H1 (cell line): ENCODE data around the gene CYBRD1. TPM values are rescaled to one million over a fixed set of nuclear protein-coding genes. Genes with fewer than 3 reads are reported as not detected.

Experiments
- CTCF ChIA-PET: fragments of 300-600 bp; sonication (Branson Sonifier 250); formaldehyde crosslinking; loops from one replicate; lab custom pipeline; 2021; ENCODE audit not compliant: partially characterized antibody; lab: Charles Lee
- POLR2A ChIA-PET: fragments of 300-600 bp; sonication (Branson Sonifier 250); formaldehyde crosslinking; loops from one replicate; lab custom pipeline; 2021; ENCODE audit warnings: inconsistent platforms; ENCODE audit not compliant: partially characterized antibody; lab: Charles Lee
- DNase-seq, 2 experiments: peaks; one replicate each; pipeline versions ENCODE4 v3.0.0 to v3.0.0-alpha.2; 2010 to 2022; ENCODE audit warnings: low spot score in 2 of 2, low read depth in 1 of 2, mixed read lengths in 1 of 2
- FAIRE-seq: peaks from 2 replicates; lab custom pipeline; 2011; peaks lifted over from hg19 to GRCh38; lab: Jason Lieb, UNC
- H2AFZ ChIP-seq: 2 replicates; pipeline ENCODE4 v1.8.1; 2012; ENCODE audit warnings: low read length, inconsistent platforms
- H2AK5ac ChIP-seq: 2 replicates; pipeline ENCODE4 v1.6.1; 2013; ENCODE audit warnings: low read depth, low read length
- H2BK120ac ChIP-seq: replicated peaks from 2 replicates; pipeline ENCODE3; 2013; ENCODE audit warnings: low read depth, low read length, inconsistent platforms
- H2BK12ac ChIP-seq: 2 replicates; pipeline ENCODE4 v1.6.1; 2013; ENCODE audit warnings: low read depth, low read length
- H2BK15ac ChIP-seq: 2 replicates; pipeline ENCODE4 v1.6.1; 2013; ENCODE audit warnings: low read length
- H2BK20ac ChIP-seq: 2 replicates; pipeline ENCODE4 v1.6.1; 2013; ENCODE audit warnings: low read length
- H2BK5ac ChIP-seq: 2 replicates; pipeline ENCODE4 v1.6.1; 2013; ENCODE audit warnings: low read depth, low read length
- H3K14ac ChIP-seq: 2 replicates; pipeline ENCODE4 v1.6.1; 2013; ENCODE audit warnings: inconsistent platforms; ENCODE audit not compliant: insufficient read length
- H3K18ac ChIP-seq: 2 replicates; pipeline ENCODE4 v1.6.1; 2013; ENCODE audit warnings: low read length; ENCODE audit errors: extremely low read depth
- H3K23ac ChIP-seq: 2 replicates; pipeline ENCODE4 v1.6.1; 2013; ENCODE audit warnings: inconsistent platforms; ENCODE audit not compliant: insufficient read length
- H3K23me2 ChIP-seq: 2 replicates; pipeline ENCODE4 v1.6.1; 2013; ENCODE audit warnings: low read depth, low read length
- H3K27ac ChIP-seq: 2 replicates; pipeline ENCODE4 v1.6.1; 2011; ENCODE audit warnings: low read depth, low read length, inconsistent platforms
- H3K27me3 ChIP-seq, 4 experiments: replicated peaks in 1 of 4; 1 replicate in 1 of 4; 2 replicates in 3 of 4; pipeline versions ENCODE4 v1.6.1 to v1.8.1; 2011 to 2013; ENCODE audit warnings: low read length in 3 of 4, mild to moderate bottlenecking in 3 of 4, inconsistent platforms in 2 of 4, mixed read lengths in 2 of 4, moderate library complexity in 1 of 4; ENCODE audit not compliant: control insufficient read depth in 3 of 4, insufficient read depth in 3 of 4; ENCODE audit errors: extremely low read depth in 1 of 4
- H3K36me3 ChIP-seq, 4 experiments: 2 replicates each; pipeline versions ENCODE4 v1.6.1 to v1.8.1; 2011 to 2013; ENCODE audit warnings: mild to moderate bottlenecking in 4 of 4, low read length in 3 of 4, moderate library complexity in 2 of 4, control low read depth in 1 of 4, inconsistent platforms in 1 of 4; ENCODE audit not compliant: insufficient read depth in 4 of 4, control insufficient read depth in 2 of 4
- H3K4ac ChIP-seq: replicated peaks from 2 replicates; pipeline ENCODE3; 2013; ENCODE audit warnings: low read length, low read depth, mixed read lengths, inconsistent platforms; ENCODE audit not compliant: insufficient read length
- H3K4me1 ChIP-seq, 4 experiments: replicated peaks in 1 of 4; 1 replicate in 1 of 4; 2 replicates in 3 of 4; pipeline versions ENCODE4 v1.6.1 to v1.8.1; 2011 to 2013; ENCODE audit warnings: low read length in 3 of 4, inconsistent platforms in 2 of 4, mixed read lengths in 1 of 4; ENCODE audit not compliant: insufficient read depth in 4 of 4, control insufficient read depth in 3 of 4
- H3K4me2 ChIP-seq, 2 experiments: 2 replicates each; pipeline versions ENCODE4 v1.6.1 to v1.8.1; 2011 to 2013; ENCODE audit warnings: low read depth in 2 of 2, low read length in 2 of 2, control low read depth in 1 of 2, inconsistent platforms in 1 of 2, mild to moderate bottlenecking in 1 of 2; ENCODE audit not compliant: insufficient read depth in 1 of 2
- H3K4me3 ChIP-seq, 4 experiments: fragments of 200-600, 300-600 bp in 1 of 4; sonication (generic), shearing (Covaris generic), sonication (Bioruptor Twin) in 1 of 4; 2 replicates each; pipeline versions ENCODE4 v1.5.1 to v1.8.1; 2011 to 2016; ENCODE audit warnings: low read length in 4 of 4, low read depth in 3 of 4, control low read depth in 2 of 4, inconsistent platforms in 2 of 4, mild to moderate bottlenecking in 2 of 4, mixed read lengths in 1 of 4, moderate library complexity in 1 of 4; ENCODE audit not compliant: insufficient read depth in 2 of 4; ENCODE audit errors: extremely low read depth in 1 of 4
- H3K56ac ChIP-seq: replicated peaks from 2 replicates; pipeline ENCODE3; 2013; ENCODE audit warnings: low read depth, mild to moderate bottlenecking, mixed read lengths, low read length, inconsistent platforms; ENCODE audit not compliant: insufficient read length
- H3K79me1 ChIP-seq: 2 replicates; pipeline ENCODE4 v1.6.1; 2013; ENCODE audit warnings: low read depth, low read length, control low read depth
- H3K79me2 ChIP-seq, 2 experiments: 2 replicates each; pipeline versions ENCODE4 v1.6.1 to v1.8.1; 2012 to 2013; ENCODE audit warnings: low read length in 2 of 2, mild to moderate bottlenecking in 2 of 2, inconsistent platforms in 1 of 2; ENCODE audit not compliant: insufficient read depth in 2 of 2, control insufficient read depth in 1 of 2
- H3K9ac ChIP-seq, 4 experiments: replicated peaks in 1 of 4; 1 replicate in 1 of 4; 2 replicates in 3 of 4; pipeline versions ENCODE4 v1.6.1 to v1.8.1; 2011 to 2013; ENCODE audit warnings: low read depth in 3 of 4, low read length in 3 of 4, control low read depth in 2 of 4, mild to moderate bottlenecking in 2 of 4, moderate library complexity in 2 of 4, inconsistent platforms in 1 of 4; ENCODE audit errors: extremely low read depth in 1 of 4
- H3K9me3 ChIP-seq, 2 experiments: 2 replicates each; pipeline versions ENCODE4 v1.6.1 to v1.8.1; 2012 to 2013; ENCODE audit warnings: mild to moderate bottlenecking in 2 of 2, moderate library complexity in 2 of 2, control low read depth in 1 of 2, inconsistent platforms in 1 of 2, low read depth in 1 of 2, low read length in 1 of 2, mixed read lengths in 1 of 2; ENCODE audit not compliant: insufficient read depth in 2 of 2
- H4K20me1 ChIP-seq, 2 experiments: replicated peaks in 1 of 2; 2 replicates each; pipeline versions ENCODE3 to v1.8.1; 2011 to 2013; ENCODE audit warnings: inconsistent platforms in 2 of 2, low read length in 2 of 2, mild to moderate bottlenecking in 1 of 2; ENCODE audit not compliant: insufficient read depth in 2 of 2, control insufficient read depth in 1 of 2
- H4K5ac ChIP-seq: 2 replicates; pipeline ENCODE4 v1.6.1; 2013; ENCODE audit warnings: low read length, low read depth, mixed read lengths, inconsistent platforms; ENCODE audit not compliant: insufficient read length
- H4K8ac ChIP-seq: 2 replicates; pipeline ENCODE4 v1.8.0; 2013; ENCODE audit warnings: mild to moderate bottlenecking, moderate library complexity, low read length, inconsistent platforms; ENCODE audit not compliant: insufficient read depth; ENCODE audit errors: extremely low read depth
- H4K91ac ChIP-seq: replicated peaks from 2 replicates; pipeline ENCODE3; 2013; ENCODE audit warnings: low read length, mixed read lengths, inconsistent platforms; ENCODE audit not compliant: insufficient read length
- CHD1 ChIP-seq: IDR thresholded peaks from 2 replicates; pipeline ENCODE4 v1.6.1; 2012; ENCODE audit warnings: low read depth, low read length, improper control_type of control experiment
- CTBP2 ChIP-seq: IDR thresholded peaks from 2 replicates; pipeline ENCODE4 v1.7.0; 2011; ENCODE audit warnings: borderline replicate concordance, mild to moderate bottlenecking, moderate library complexity, mixed read lengths, low read length; ENCODE audit not compliant: insufficient read depth, insufficient read length
- JUN ChIP-seq: IDR thresholded peaks from 2 replicates; pipeline ENCODE4 v1.6.1; 2011; ENCODE audit warnings: low read depth, mild to moderate bottlenecking, improper control_type of control experiment, low read length
- POLR2A ChIP-seq, 2 experiments: IDR thresholded peaks; 1 replicate in 1 of 2; 2 replicates in 1 of 2; pipeline ENCODE4 v1.6.1; 2011; ENCODE audit warnings: low read depth in 2 of 2, low read length in 2 of 2, mild to moderate bottlenecking in 2 of 2; ENCODE audit errors: control extremely low read depth in 1 of 2
- POU5F1 ChIP-seq: IDR thresholded peaks from 2 replicates; pipeline ENCODE4 v1.6.1; 2011; ENCODE audit warnings: low read depth, mild to moderate bottlenecking, low read length, moderate library complexity
- YY1 ChIP-seq: IDR thresholded peaks from 2 replicates; pipeline ENCODE4 v1.6.1; 2011; ENCODE audit warnings: low read depth, mild to moderate bottlenecking, low read length
- ZNF274 ChIP-seq: IDR thresholded peaks from 2 replicates; pipeline ENCODE4 v1.7.0; 2012; ENCODE audit warnings: low read length, borderline replicate concordance; ENCODE audit errors: extremely low read depth
- WGBS, 2 experiments: shearing (Covaris generic) in 1 of 2; methylation state at CpG; one replicate each; pipeline versions ENCODE4 v1.1.6 to v1.1.7; 2013 to 2015; ENCODE audit warnings: low lambda C conversion rate in 2 of 2, mixed read lengths in 2 of 2, inconsistent platforms in 1 of 2, low coverage in 1 of 2, missing lambda C conversion rate in 1 of 2; ENCODE audit not compliant: insufficient replicate concordance in 2 of 2, insufficient coverage in 1 of 2, insufficient read length in 1 of 2; ENCODE audit errors: extremely low coverage in 1 of 2, missing lambda C conversion rate in 1 of 2; 5-methylcytosine and 5-hydroxymethylcytosine counted together
- polyA plus RNA-seq, 7 experiments: library from polyadenylated mRNA; depleted of rRNA in 3 of 7; stranded (reverse) in 5 of 7; unstranded in 2 of 7; fragments of >200 nt in 5 of 7; fragments of 200-250 nt in 2 of 7; gene quantifications; 1 replicate in 5 of 7; 2 replicates in 1 of 7; 4 replicates in 1 of 7; pipeline versions ENCODE4 v1.2.1 to v1.2.3, GENCODE V29; 2011 to 2013; ENCODE audit warnings: missing spikeins in 2 of 7, mixed read lengths in 2 of 7
- total RNA-seq: library from RNA; stranded (reverse); fragmentation: NEBNext Ultra II Directional; extraction: Animal tissue kit (Norgen Biotek cat#: 25700); gene quantifications from 2 replicates; pipeline ENCODE4 v1.2.1, GENCODE V29; 2021
- TF ChIP-seq, protein P1 (sequence below): IDR thresholded peaks from 2 replicates; pipeline ENCODE4 v1.6.1; 2011; ENCODE audit warnings: low read depth, mild to moderate bottlenecking, low read length; ENCODE audit not compliant: insufficient read depth
- TF ChIP-seq, protein P2 (sequence below): IDR thresholded peaks from 2 replicates; pipeline ENCODE4 v1.6.1; 2012; ENCODE audit warnings: inconsistent platforms

The CYBRD1 gene
- total and polyA plus RNA-seq, 2 of the 8 experiments (the other 6 are each of a cell fraction or from before 2014, with no cell fraction given): 10.7 to 12.6 TPM

- CTCF ChIA-PET: interaction anchor here (0.7 to 1.1 kb wide), 2 partner anchors 10 to 658 kb away, joined by 3 to 4 read pairs; no protein-coding TSS in a partner anchor
- 84% methylated on average over 3 of the region's 3 CpGs; no CpG with 5 or more reads in 1 of the 2 experiments for WGBS, 2 experiments
- no peaks in the 10 kb centered on the region for H4K20me1 ChIP-seq
Measured at GRCh38 chr2:171563301-171563700, 41.0 kb downstream of the CYBRD1 start.

More at GRCh38 chr2:171563301-171563700, 41.0 kb downstream of the CYBRD1 start:
- Histone ChIP-seq H2BK20ac (no peak overlapping the region), H2AFZ (0 out of 2 replicates have a peak overlapping the region, but pooled peaks have one; percentile 10), H3K79me2 (no peaks in the 10 kb centered on the region), H3K14ac (no peak overlapping the region), H3K4me1 (no peaks in the 10 kb centered on the region), H2BK12ac (no peak overlapping the region), H2AK5ac (no peak overlapping the region), H3K4ac (no peak overlapping the region), H3K23me2 (no peaks in the 10 kb centered on the region), H3K23ac (no peak overlapping the region), H4K91ac (no peak overlapping the region), H3K27ac (no peak overlapping the region), H3K4me3 (no peak overlapping the region), H3K36me3 (no peaks in the 10 kb centered on the region), H2BK5ac (no peak overlapping the region), H3K27me3 (no peaks in the 10 kb centered on the region), H3K18ac (no peak overlapping the region), H3K4me2 (no peak overlapping the region), H3K56ac (no peak overlapping the region), H2BK120ac (no peak overlapping the region), H3K9me3 (no peaks in the 10 kb centered on the region), H3K79me1 (no peaks in the 10 kb centered on the region), H4K5ac (no peak overlapping the region), H3K9ac (no peak overlapping the region), H2BK15ac (no peak overlapping the region), H4K8ac (no peak overlapping the region)
- TF ChIP-seq CHD1: no peak
- no peak for TF ChIP-seq ZNF274
- no peak for TF ChIP-seq POLR2A (IDR thresholded peaks at IDR 0.05; ENCODE audit: control extremely low read depth in 1 of 2, low read depth in 2 of 2, low read length in 2 of 2)
- TF ChIP-seq, protein P1, sequence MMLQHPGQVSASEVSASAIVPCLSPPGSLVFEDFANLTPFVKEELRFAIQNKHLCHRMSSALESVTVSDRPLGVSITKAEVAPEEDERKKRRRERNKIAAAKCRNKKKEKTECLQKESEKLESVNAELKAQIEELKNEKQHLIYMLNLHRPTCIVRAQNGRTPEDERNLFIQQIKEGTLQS: no peak
- no peak for TF ChIP-seq POU5F1
- TF ChIP-seq, protein P2, sequence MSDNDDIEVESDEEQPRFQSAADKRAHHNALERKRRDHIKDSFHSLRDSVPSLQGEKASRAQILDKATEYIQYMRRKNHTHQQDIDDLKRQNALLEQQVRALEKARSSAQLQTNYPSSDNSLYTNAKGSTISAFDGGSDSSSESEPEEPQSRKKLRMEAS: no peak
- TF ChIP-seq YY1: no peak
- no peak for TF ChIP-seq JUN
- no peak for TF ChIP-seq CTBP2
- FAIRE-seq (no peak), DNase-seq (no peak)
- POLR2A ChIA-PET: interaction anchor here (0.6 kb wide), 1 partner anchor 32 kb away, joined by 3 read pairs; no protein-coding TSS in a partner anchor
